Mesenchymal stem cell (in vitro differentiated cells and primary cell): ENCODE measurements around the gene DEPDC4.
A peak's percentile ranks its signal among the peaks of the same experiment; 100 is the strongest.
"Not testable (repeated sequence)": the region's sequence is repeated elsewhere in the genome, so short reads cannot be mapped to it uniquely, and the experiment has no call there.

ENCODE experiments used
- DNase-seq: peaks from one replicate; pipeline ENCODE4 v3.0.0-alpha.2; 2013
- H2AFZ ChIP-seq: one replicate; pipeline ENCODE4 v1.6.1; 2013; ENCODE audit warnings: low read depth, mild to moderate bottlenecking, control low read depth, inconsistent platforms, low read length, moderate library complexity
- H2AK5ac ChIP-seq: 2 replicates; pipeline ENCODE4 v1.6.1; 2013; ENCODE audit warnings: low read length, moderate library complexity, mild to moderate bottlenecking, inconsistent platforms; ENCODE audit not compliant: severe bottlenecking
- H2BK120ac ChIP-seq: one replicate; pipeline ENCODE4 v1.6.1; 2013; ENCODE audit warnings: low read depth, mild to moderate bottlenecking, inconsistent platforms, low read length, moderate library complexity
- H2BK12ac ChIP-seq, 2 experiments: one replicate each; pipeline ENCODE4 v1.6.1; 2013; ENCODE audit warnings: inconsistent platforms in 2 of 2, low read length in 2 of 2, mild to moderate bottlenecking in 2 of 2, moderate library complexity in 2 of 2, control low read depth in 1 of 2
- H2BK15ac ChIP-seq: one replicate; pipeline ENCODE4 v1.6.1; 2013; ENCODE audit warnings: mild to moderate bottlenecking, low read depth, inconsistent platforms; ENCODE audit not compliant: poor library complexity, severe bottlenecking
- H2BK5ac ChIP-seq: 2 replicates; pipeline ENCODE4 v1.6.1; 2013; ENCODE audit warnings: low read depth, mild to moderate bottlenecking, low read length, control low read depth, inconsistent platforms; ENCODE audit not compliant: poor library complexity, severe bottlenecking
- H3K14ac ChIP-seq, 2 experiments: one replicate each; pipeline ENCODE4 v1.6.1; 2013; ENCODE audit warnings: inconsistent platforms in 2 of 2, low read length in 2 of 2, control low read depth in 1 of 2, mild to moderate bottlenecking in 1 of 2, moderate library complexity in 1 of 2
- H3K18ac ChIP-seq, 2 experiments: one replicate each; pipeline ENCODE4 v1.6.1; 2013; ENCODE audit warnings: inconsistent platforms in 2 of 2, low read length in 2 of 2, control low read depth in 1 of 2, low read depth in 1 of 2, mild to moderate bottlenecking in 1 of 2
- H3K23ac ChIP-seq, 2 experiments: one replicate each; pipeline ENCODE4 v1.6.1; 2013; ENCODE audit warnings: inconsistent platforms in 2 of 2, low read length in 2 of 2, mild to moderate bottlenecking in 2 of 2, moderate library complexity in 2 of 2, control low read depth in 1 of 2
- H3K27ac ChIP-seq: 2 replicates; pipeline ENCODE4 v1.5.1; 2013; ENCODE audit warnings: mild to moderate bottlenecking, moderate library complexity, low read length, control low read depth, inconsistent platforms; ENCODE audit not compliant: poor library complexity, severe bottlenecking
- H3K27me3 ChIP-seq, 2 experiments: 2 replicates each; pipeline versions ENCODE4 v1.6.1 to v1.7.0; 2013; ENCODE audit warnings: low read length in 2 of 2, mild to moderate bottlenecking in 2 of 2, moderate library complexity in 2 of 2, control low read depth in 1 of 2, inconsistent platforms in 1 of 2; ENCODE audit not compliant: control insufficient read depth in 1 of 2, insufficient read depth in 1 of 2
- H3K36me3 ChIP-seq, 2 experiments: 2 replicates each; pipeline versions ENCODE4 v1.6.1 to v1.7.0; 2013; ENCODE audit warnings: low read length in 2 of 2, control low read depth in 1 of 2, inconsistent platforms in 1 of 2, low read depth in 1 of 2, mild to moderate bottlenecking in 1 of 2; ENCODE audit not compliant: insufficient read depth in 2 of 2, control insufficient read depth in 1 of 2
- H3K4ac ChIP-seq, 2 experiments: one replicate each; pipeline ENCODE4 v1.6.1; 2013; ENCODE audit warnings: inconsistent platforms in 2 of 2, low read length in 2 of 2, mild to moderate bottlenecking in 2 of 2, moderate library complexity in 2 of 2, control low read depth in 1 of 2, low read depth in 1 of 2
- H3K4me1 ChIP-seq: 2 replicates; pipeline ENCODE4 v1.6.1; 2013; ENCODE audit warnings: low read depth, low read length, control low read depth; ENCODE audit not compliant: control insufficient read depth, insufficient read depth
- H3K4me2 ChIP-seq: 2 replicates; pipeline ENCODE4 v1.6.1; 2013; ENCODE audit warnings: low read length, mild to moderate bottlenecking, inconsistent platforms; ENCODE audit not compliant: poor library complexity, severe bottlenecking
- H3K4me3 ChIP-seq, 2 experiments: 2 replicates each; pipeline versions ENCODE4 v1.5.1 to v1.7.0; 2013; ENCODE audit warnings: low read length in 2 of 2, mild to moderate bottlenecking in 2 of 2, control low read depth in 1 of 2, low read depth in 1 of 2; ENCODE audit not compliant: insufficient read depth in 1 of 2
- H3K79me1 ChIP-seq: replicated peaks from 2 replicates; pipeline ENCODE4 v1.6.1; 2013; ENCODE audit warnings: mild to moderate bottlenecking, control low read depth, low read length, inconsistent platforms; ENCODE audit not compliant: poor library complexity, severe bottlenecking
- H3K9ac ChIP-seq: 2 replicates; pipeline ENCODE4 v1.7.0; 2013; ENCODE audit warnings: mild to moderate bottlenecking, low read length, moderate library complexity
- H3K9me3 ChIP-seq: 2 replicates; pipeline ENCODE4 v1.7.0; 2013; ENCODE audit warnings: mild to moderate bottlenecking, low read length; ENCODE audit not compliant: control insufficient read depth
- H4K8ac ChIP-seq: one replicate; pipeline ENCODE4 v1.6.1; 2013; ENCODE audit warnings: inconsistent platforms, mild to moderate bottlenecking, low read length, moderate library complexity
- H4K91ac ChIP-seq: one replicate; pipeline ENCODE4 v1.6.1; 2013; ENCODE audit warnings: mild to moderate bottlenecking, low read length, inconsistent platforms
- WGBS: methylation state at CpG from one replicate; pipeline ENCODE4 v1.1.7; 2013; ENCODE audit warnings: mixed read lengths; 5-methylcytosine and 5-hydroxymethylcytosine counted together

Gene DEPDC4

GRCh38 chr12:100265732-100266584 is 921 bp downstream of the DEPDC4 start:
- Histone ChIP-seq H2AFZ (peak overlapping the region; percentile 70), H3K27ac (no peak overlapping the region), H3K14ac (no peak overlapping the region), H3K9ac (peak overlapping the region; percentile 72), H3K4ac (no peak overlapping the region), H3K18ac (peak overlapping the region in 1 of 2 experiments; percentile 60), H2BK15ac (no peak overlapping the region), H4K91ac (no peak overlapping the region), H3K4me2 (peak overlapping the region; percentile 64), H3K4me3 (peak overlapping the region in 1 of 2 experiments; percentile 95), H3K27me3 (no peaks in the 10 kb centered on the region), H2BK120ac (no peak overlapping the region), H3K36me3 (no peaks in the 10 kb centered on the region), H2AK5ac (no peak overlapping the region), H2BK5ac (no peak overlapping the region), H3K4me1 (peaks cover 3% of the 10 kb centered on the region), H3K23ac (no peak overlapping the region), H4K8ac (peak overlapping the region; percentile 78), H2BK12ac (no peak overlapping the region), H3K9me3 (no peaks in the 10 kb centered on the region), H3K79me1 (no peaks in the 10 kb centered on the region)
- 93% methylated on average over 7 of the region's 11 CpGs for WGBS
- no peak for DNase-seq

- not testable (repeated sequence) for H3K9ac ChIP-seq, H3K27ac ChIP-seq, H4K8ac ChIP-seq, H3K14ac ChIP-seq, H2BK120ac ChIP-seq, H3K23ac ChIP-seq, H3K4me1 ChIP-seq, H4K91ac ChIP-seq, H3K9me3 ChIP-seq, H2BK12ac ChIP-seq, H3K4me3 ChIP-seq, H3K79me1 ChIP-seq, H3K27me3 ChIP-seq, H2AK5ac ChIP-seq, H2AFZ ChIP-seq, H3K4ac ChIP-seq, H3K4me2 ChIP-seq, DNase-seq, H2BK5ac ChIP-seq, H3K36me3 ChIP-seq, H3K18ac ChIP-seq, H2BK15ac ChIP-seq
- 98% methylated on average over 5 of the region's 5 CpGs for WGBS
These were observed 1.8 kb downstream of the DEPDC4 start for GRCh38 chr12:100265107-100265506.

- Histone ChIP-seq H3K4me1 (peaks cover 1% of the 10 kb centered on the region), H3K27ac (no peak overlapping the region), H2BK12ac (no peak overlapping the region), H3K9me3 (no peaks in the 10 kb centered on the region), H3K23ac (no peak overlapping the region), H2BK15ac (no peak overlapping the region), H3K4ac (no peak overlapping the region), H3K18ac (no peak overlapping the region), H4K8ac (no peak overlapping the region), H3K9ac (no peak overlapping the region), H2AFZ (no peak overlapping the region), H2BK5ac (no peak overlapping the region), H3K27me3 (no peaks in the 10 kb centered on the region), H3K79me1 (no peaks in the 10 kb centered on the region), H3K4me2 (no peak overlapping the region), H3K36me3 (no peaks in the 10 kb centered on the region), H3K4me3 (no peak overlapping the region), H2AK5ac (no peak overlapping the region), H3K14ac (no peak overlapping the region), H4K91ac (no peak overlapping the region), H2BK120ac (no peak overlapping the region)
- no peak for DNase-seq
- 100% methylated on average over 4 of the region's 5 CpGs for WGBS
These were observed 3.7 kb downstream of the DEPDC4 start for GRCh38 chr12:100263131-100263530.

DNA sequence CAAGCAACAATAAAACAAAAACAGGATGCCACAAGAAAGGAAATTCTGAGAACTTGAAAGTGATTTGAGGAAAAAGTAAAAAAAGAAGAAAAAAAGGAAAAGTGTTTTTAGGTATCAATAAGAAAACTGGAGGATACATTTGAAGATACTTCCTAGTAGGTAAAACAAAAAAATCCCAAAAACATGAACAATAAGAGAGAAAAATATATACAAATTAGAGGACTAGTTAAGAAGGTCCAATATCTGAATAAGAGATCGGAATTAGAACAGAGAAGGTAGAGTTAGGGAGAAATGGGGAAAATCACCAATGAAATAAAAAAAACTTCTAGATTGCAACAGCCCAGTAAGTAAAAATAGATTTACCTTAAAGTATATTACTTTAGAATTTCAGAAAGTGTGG is 8.8 kb downstream of the DEPDC4 start:
- Histone ChIP-seq H3K4ac (no peak overlapping the region), H2AK5ac (no peak overlapping the region), H3K9ac (no peak overlapping the region), H4K91ac (no peak overlapping the region), H3K79me1 (no peaks in the 10 kb centered on the region), H3K9me3 (no peaks in the 10 kb centered on the region), H3K4me3 (no peak overlapping the region), H2AFZ (no peak overlapping the region), H3K14ac (no peak overlapping the region), H3K27me3 (no peaks in the 10 kb centered on the region), H2BK12ac (no peak overlapping the region), H2BK120ac (no peak overlapping the region), H3K23ac (no peak overlapping the region), H3K4me2 (no peak overlapping the region), H2BK5ac (no peak overlapping the region), H3K4me1 (no peaks in the 10 kb centered on the region), H3K18ac (no peak overlapping the region), H3K36me3 (no peaks in the 10 kb centered on the region), H3K27ac (no peak overlapping the region), H2BK15ac (no peak overlapping the region), H4K8ac (no peak overlapping the region)
- WGBS: no CpG with 5 or more reads among the region's 1 CpG
- no peak for DNase-seq
